Omental fat pad (tissue), 4 donors: ENCODE data around the gene ERC2. TPM values are rescaled to one million over a fixed set of nuclear protein-coding genes. Genes with fewer than 3 reads are reported as not detected.

ENCODE experiments used
- ATAC-seq: fragments of 150-250 bp; one replicate; pipeline ENCODE4 v1.9.1; 2016; ENCODE audit warnings: mild to moderate bottlenecking, moderate library complexity; ENCODE audit not compliant: low FRiP score
- DNase-seq: peaks from one replicate; pipeline ENCODE4 v3.0.0-alpha.2; 2019; ENCODE audit warnings: low spot score
- CTCF ChIP-seq, 3 donors: fragments of 450-650 bp; IDR thresholded peaks; one replicate each; pipeline ENCODE4 v1.5.1; 2016 to 2017; ENCODE audit warnings: antibody characterized with exemption in 3 of 3, mild to moderate bottlenecking in 3 of 3, moderate library complexity in 2 of 3
- total RNA-seq, 4 donors: library from RNA; depleted of rRNA; stranded (reverse); fragments of >200 nt; gene quantifications; one replicate each; pipeline ENCODE4 v1.1.0, GENCODE V29; 2016

The ERC2 gene
- total RNA-seq, 4 donors from 2014 or later, result 0.75 to 4.2 (median 2.3) TPM; not detected in 1

GRCh38 chr3:55607844-55608243, 860.4 kb downstream of the ERC2 start:
- ATAC-seq (no peak), DNase-seq (no peak)
- TF ChIP-seq CTCF (IDR thresholded peaks at IDR 0.05), result no peak

- DNase-seq (no peak), ATAC-seq (no peak)
- no peak for TF ChIP-seq CTCF (IDR thresholded peaks at IDR 0.05)
Measured at GRCh38 chr3:55607175-55607574, 861.1 kb downstream of the ERC2 start.

- no peak for ATAC-seq
- no peak for DNase-seq
- no peak for TF ChIP-seq CTCF (IDR thresholded peaks at IDR 0.05)
Measured at GRCh38 chr3:55605443-55606236, 862.6 kb downstream of the ERC2 start.

- no peak for ATAC-seq
- no peak for TF ChIP-seq CTCF (IDR thresholded peaks at IDR 0.05)
- no peak for DNase-seq
Measured at GRCh38 chr3:55604846-55605245, 863.4 kb downstream of the ERC2 start.

- no peak for TF ChIP-seq CTCF (IDR thresholded peaks at IDR 0.05)
- DNase-seq (no peak), ATAC-seq (no peak)
Measured at GRCh38 chr3:55604402-55604801, 863.9 kb downstream of the ERC2 start.

- TF ChIP-seq CTCF (IDR thresholded peaks at IDR 0.05), result no peak
- no peak for ATAC-seq
- no peak for DNase-seq
Measured at GRCh38 chr3:55601366-55602080, 866.7 kb downstream of the ERC2 start.
